Lower leg skin (tissue), 4 donors: Measurements from ENCODE around the gene GPS2. TPM values are rescaled to one million over a fixed set of nuclear protein-coding genes. Genes with fewer than 3 reads are reported as not detected.
A peak's percentile ranks its signal among the peaks of the same experiment; 100 is the strongest.

Source experiments
- DNase-seq, 2 donors: peaks; one replicate each; pipeline ENCODE4 v3.0.0-alpha.2; 2019; ENCODE audit warnings: low spot score in 2 of 2
- H3K4me3 ChIP-seq: fragments of 200-600 bp; sonication (generic); 2 replicates; pipeline ENCODE4 v1.5.1; 2017; ENCODE audit warnings: mild to moderate bottlenecking, low read depth; ENCODE audit not compliant: poor library complexity, severe bottlenecking
- CTCF ChIP-seq, 3 donors: fragments of 450-650 bp; IDR thresholded peaks; one replicate each; pipeline ENCODE4 v1.5.1; 2016; ENCODE audit warnings: antibody characterized with exemption in 3 of 3, mild to moderate bottlenecking in 3 of 3, moderate library complexity in 2 of 3
- POLR2A ChIP-seq, 2 donors: fragments of 450-650 bp; IDR thresholded peaks; one replicate each; pipeline ENCODE4 v1.6.1; 2016 to 2017; ENCODE audit warnings: antibody characterized with exemption in 2 of 2, mild to moderate bottlenecking in 1 of 2, moderate library complexity in 1 of 2
- WGBS, 2 donors: methylation state at CpG; one replicate each; pipeline ENCODE4 v1.1.5; 2018; 5-methylcytosine and 5-hydroxymethylcytosine counted together
- intact Hi-C: fragments of 100-400 bp; cut with DNase I; formaldehyde crosslinking; loops from one replicate; pipeline ENCODE4 v1.15.0; 2023; ENCODE audit warnings: low total_unique reads
- total RNA-seq, 4 donors: library from RNA; depleted of rRNA; stranded (reverse); fragments of >200 nt; gene quantifications; one replicate each; pipeline ENCODE4 v1.1.0, GENCODE V29; 2016

The GPS2 gene
- total RNA-seq, 4 donors from 2014 or later: 48.8 to 93.6 (median 79.3) TPM

GRCh38 chr17:7326186-7326585 is 11.0 kb upstream of the GPS2 start:
- 86 to 88% methylated on average over 11 of the region's 11 CpGs for WGBS, 2 donors
- DNase-seq: no peak
- H3K4me3 ChIP-seq: no peak overlapping the region
- intact Hi-C loops: no loop called here
- TF ChIP-seq POLR2A (IDR thresholded peaks at IDR 0.05) (no peak), CTCF (IDR thresholded peaks at IDR 0.05) (no peak)

GRCh38 chr17:7325031-7325528 is 9.9 kb upstream of the GPS2 start:
- TF ChIP-seq POLR2A (IDR thresholded peaks at IDR 0.05) (no peak), CTCF (IDR thresholded peaks at IDR 0.05) (no peak)
- H3K4me3 ChIP-seq: no peak overlapping the region
- 89 to 95% methylated on average over 18 to 19 of the region's 19 CpGs for WGBS, 2 donors
- no peak for DNase-seq
- intact Hi-C loops: no loop called here

GRCh38 chr17:7324438-7324779 is 9.2 kb upstream of the GPS2 start:
- intact Hi-C loops: no loop called here
- TF ChIP-seq CTCF (IDR thresholded peaks at IDR 0.05) (no peak), POLR2A (IDR thresholded peaks at IDR 0.05) (no peak)

GRCh38 chr17:7323731-7324437 is 8.7 kb upstream of the GPS2 start:
- intact Hi-C loops: no loop called here
- TF ChIP-seq CTCF (IDR thresholded peaks at IDR 0.05): peak in 1 of 3 donors; percentile 56
- no peak for TF ChIP-seq POLR2A (IDR thresholded peaks at IDR 0.05)
- peak in 1 of 2 donors; percentile 42 for DNase-seq
- H3K4me3 ChIP-seq: no peak overlapping the region
- WGBS, 2 donors: 58 to 59% methylated on average over 30 to 39 of the region's 39 CpGs

More at GRCh38 chr17:7324438-7324779, 9.2 kb upstream of the GPS2 start:
- H3K4me3 ChIP-seq: no peak overlapping the region
- no peak for DNase-seq
- WGBS, 2 donors: 85 to 88% methylated on average over 3 of the region's 3 CpGs

- intact Hi-C loops: no loop called here
- DNase-seq: no peak
- no peak overlapping the region for H3K4me3 ChIP-seq
- WGBS, 2 donors: 76 to 83% methylated on average over 20 to 21 of the region's 22 CpGs
- no peak for TF ChIP-seq POLR2A (IDR thresholded peaks at IDR 0.05)
- TF ChIP-seq CTCF (IDR thresholded peaks at IDR 0.05): no peak
Measured at GRCh38 chr17:7322520-7323194, 7.5 kb upstream of the GPS2 start.
